Erythroblast (primary cell): ENCODE data around the gene ITGA4.

Experiments
- GATA1 ChIP-seq: IDR thresholded peaks from 2 replicates; pipeline ENCODE4 v1.6.1; 2011; ENCODE audit warnings: low read depth, mild to moderate bottlenecking, control low read depth, low read length, moderate library complexity
- POLR2A ChIP-seq: IDR thresholded peaks from 2 replicates; pipeline ENCODE4 v1.6.1; 2011; ENCODE audit warnings: mild to moderate bottlenecking, low read length

- no peak for TF ChIP-seq POLR2A
- no peak for TF ChIP-seq GATA1
Observed at GRCh38 chr2:181483876-181484275, 26.7 kb downstream of the ITGA4 start.
